IMR-90 (cell line): ENCODE measurements around the gene NEMF. TPM values are rescaled to one million over a fixed set of nuclear protein-coding genes. Genes with fewer than 3 reads are reported as not detected.

Source experiments
- ATAC-seq: fragments of 200-7000 bp; cut with Tn5 transposase; 2 replicates; pipeline ENCODE4 v1.9.1; 2020; ENCODE audit warnings: low read depth, mild to moderate bottlenecking, moderate library complexity
- BruUV-seq: library from RNA; stranded (reverse); fragments of 400-500 nt; replicated peaks from 2 replicates; lab custom pipeline; 2021; lab: Mats Ljungman, UMichigan
- CTCF ChIA-PET: fragments of 300-600 bp; formaldehyde crosslinking; extraction: SDS; loops from one replicate; lab custom pipeline; 2021; ENCODE audit warnings: antibody characterized with exemption; lab: Yijun Ruan, JAX
- POLR2A ChIA-PET: fragments of 300-600 bp; sonication (Branson Sonifier 250); formaldehyde crosslinking; loops from one replicate; lab custom pipeline; 2022; ENCODE audit warnings: antibody characterized with exemption; ENCODE audit not compliant: unreplicated experiment; lab: Charles Lee
- DNase-seq: peaks from one replicate; pipeline ENCODE4 v3.0.0; 2013
- H2AFZ ChIP-seq: replicated peaks from 2 replicates; pipeline ENCODE3; 2013; ENCODE audit warnings: low read length, mild to moderate bottlenecking; ENCODE audit not compliant: poor library complexity
- H2AK5ac ChIP-seq: 2 replicates; pipeline ENCODE4 v1.6.1; 2013; ENCODE audit warnings: low read depth, low read length, inconsistent platforms
- H2AK9ac ChIP-seq: replicated peaks from 2 replicates; pipeline ENCODE3; 2013; ENCODE audit warnings: mild to moderate bottlenecking, low read depth, low read length, moderate library complexity; ENCODE audit not compliant: poor library complexity
- H2BK120ac ChIP-seq: 2 replicates; pipeline ENCODE4 v1.6.1; 2013; ENCODE audit warnings: low read depth, low read length, inconsistent platforms
- H2BK15ac ChIP-seq: 3 replicates; pipeline ENCODE4 v1.6.1; 2013; ENCODE audit warnings: low read depth, low read length, inconsistent platforms
- H2BK20ac ChIP-seq: 2 replicates; pipeline ENCODE4 v1.6.1; 2013; ENCODE audit warnings: low read depth, mild to moderate bottlenecking, inconsistent platforms, low read length, moderate library complexity
- H2BK5ac ChIP-seq: 2 replicates; pipeline ENCODE4 v1.6.1; 2013; ENCODE audit warnings: mild to moderate bottlenecking, low read depth, low read length, inconsistent platforms; ENCODE audit not compliant: poor library complexity, severe bottlenecking
- H3K14ac ChIP-seq: replicated peaks from 2 replicates; pipeline ENCODE4 v1.6.1; 2013; ENCODE audit warnings: low read depth, low read length, inconsistent platforms
- H3K18ac ChIP-seq: 2 replicates; pipeline ENCODE4 v1.6.1; 2013; ENCODE audit warnings: low read depth, low read length, control low read depth
- H3K23ac ChIP-seq: 2 replicates; pipeline ENCODE4 v1.6.1; 2013; ENCODE audit warnings: low read depth, low read length, inconsistent platforms
- H3K27ac ChIP-seq: 2 replicates; pipeline ENCODE4 v1.5.1; 2013; ENCODE audit warnings: mild to moderate bottlenecking, control low read depth, low read length; ENCODE audit not compliant: insufficient read depth
- H3K27me3 ChIP-seq: 2 replicates; pipeline ENCODE4 v1.6.1; 2013; ENCODE audit warnings: low read length; ENCODE audit not compliant: control insufficient read depth, insufficient read depth
- H3K36me3 ChIP-seq: 2 replicates; pipeline ENCODE4 v1.6.1; 2013; ENCODE audit warnings: low read length, mixed read lengths; ENCODE audit not compliant: control insufficient read depth, insufficient read depth
- H3K4ac ChIP-seq: 2 replicates; pipeline ENCODE4 v1.6.1; 2013; ENCODE audit warnings: low read depth, low read length, inconsistent platforms
- H3K4me1 ChIP-seq: 2 replicates; pipeline ENCODE4 v1.6.1; 2013; ENCODE audit warnings: low read length, mixed read lengths; ENCODE audit not compliant: control insufficient read depth, insufficient read depth
- H3K4me2 ChIP-seq: 2 replicates; pipeline ENCODE4 v1.6.1; 2013; ENCODE audit warnings: low read depth, mild to moderate bottlenecking, control low read depth, low read length, moderate library complexity
- H3K4me3 ChIP-seq: 2 replicates; pipeline ENCODE4 v1.5.1; 2013; ENCODE audit warnings: low read depth, mild to moderate bottlenecking, control low read depth, low read length, moderate library complexity; ENCODE audit not compliant: insufficient read depth
- H3K56ac ChIP-seq: 2 replicates; pipeline ENCODE4 v1.6.1; 2013; ENCODE audit warnings: low read length, inconsistent platforms; ENCODE audit not compliant: insufficient read depth; ENCODE audit errors: extremely low read depth
- H3K79me1 ChIP-seq, 2 experiments: 2 replicates each; pipeline ENCODE4 v1.6.1; 2013; ENCODE audit warnings: low read length in 2 of 2, inconsistent platforms in 1 of 2, low read depth in 1 of 2
- H3K9ac ChIP-seq: 2 replicates; pipeline ENCODE4 v1.6.1; 2013; ENCODE audit warnings: low read depth, low read length, control low read depth
- H3K9me1 ChIP-seq: 2 replicates; pipeline ENCODE4 v1.6.1; 2013; ENCODE audit warnings: low read length, inconsistent platforms; ENCODE audit not compliant: insufficient read depth
- H3K9me3 ChIP-seq: 2 replicates; pipeline ENCODE4 v1.6.1; 2013; ENCODE audit warnings: low read length; ENCODE audit not compliant: control insufficient read depth, insufficient read depth
- H4K20me1 ChIP-seq: 2 replicates; pipeline ENCODE4 v1.6.1; 2013; ENCODE audit warnings: low read length, inconsistent platforms; ENCODE audit not compliant: insufficient read depth
- H4K5ac ChIP-seq: 2 replicates; pipeline ENCODE4 v1.6.1; 2013; ENCODE audit warnings: mild to moderate bottlenecking, low read depth, low read length, control low read depth
- H4K8ac ChIP-seq, 2 experiments: 2 replicates each; pipeline ENCODE4 v1.6.1; 2013; ENCODE audit warnings: low read depth in 2 of 2, low read length in 2 of 2, control low read depth in 1 of 2, inconsistent platforms in 1 of 2
- H4K91ac ChIP-seq: 2 replicates; pipeline ENCODE4 v1.6.1; 2013; ENCODE audit warnings: low read depth, low read length, inconsistent platforms; ENCODE audit not compliant: insufficient read depth
- BHLHE40 ChIP-seq: fragments of 150-350 bp; IDR thresholded peaks from 2 replicates; pipeline ENCODE4 v1.6.1; 2016; ENCODE audit warnings: mild to moderate bottlenecking, low read depth, low read length
- FOS ChIP-seq: fragments of 150-350 bp; IDR thresholded peaks from 2 replicates; pipeline ENCODE4 v1.6.1; 2016; ENCODE audit warnings: low read depth, low read length
- MAFK ChIP-seq: IDR thresholded peaks from 2 replicates; pipeline ENCODE4 v1.6.1; 2012; ENCODE audit warnings: low read depth, low read length, improper control_type of control experiment
- MXI1 ChIP-seq: IDR thresholded peaks from 2 replicates; pipeline ENCODE4 v1.6.1; 2012; ENCODE audit warnings: low read depth, mild to moderate bottlenecking, low read length, moderate library complexity, borderline replicate concordance
- POLR2A ChIP-seq: IDR thresholded peaks from 2 replicates; pipeline ENCODE4 v1.6.1; 2012; ENCODE audit warnings: mild to moderate bottlenecking, low read depth, low read length
- RAD21 ChIP-seq: IDR thresholded peaks from 2 replicates; pipeline ENCODE4 v1.6.1; 2012; ENCODE audit warnings: low read length, improper control_type of control experiment
- RFX5 ChIP-seq: IDR thresholded peaks from 2 replicates; pipeline ENCODE4 v1.8.0; 2012; ENCODE audit warnings: low read depth, mild to moderate bottlenecking, low read length, moderate library complexity
- SMC3 ChIP-seq: fragments of 150-350 bp; IDR thresholded peaks from 2 replicates; pipeline ENCODE4 v1.6.1; 2016; ENCODE audit warnings: low read depth, mild to moderate bottlenecking, antibody characterized with exemption, low read length, moderate library complexity
- WGBS, 2 experiments: methylation state at CpG; one replicate each; pipeline versions ENCODE4 v1.1.5 to v1.1.7; 2013; ENCODE audit warnings: missing lambda C conversion rate in 2 of 2; ENCODE audit not compliant: insufficient read length in 1 of 2; ENCODE audit errors: extremely low coverage in 2 of 2; 5-methylcytosine and 5-hydroxymethylcytosine counted together
- dilution Hi-C: fragments of 300-500 bp; cut with HindIII; formaldehyde crosslinking; loops from one replicate; pipeline ENCODE4 v1.14.3; 2018; ENCODE audit warnings: low sequenced_read_pairs; ENCODE audit not compliant: unreplicated experiment
- in situ Hi-C: fragments of 300-500 bp; cut with MboI; formaldehyde crosslinking; loops from 3 replicates; pipeline ENCODE4 v1.14.3; 2019; ENCODE audit warnings: low sequenced_read_pairs, inconsistent platforms, mixed read lengths
- intact Hi-C: fragments of 100-400 bp; cut with micrococcal nuclease; formaldehyde crosslinking; loops from 2 replicates; pipeline ENCODE4 v1.10.0; 2022
- polyA plus RNA-seq, 3 experiments: library from polyadenylated mRNA; depleted of rRNA; stranded (reverse); fragments of >200 nt; gene quantifications; 2 replicates each; pipeline ENCODE4 v1.2.3, GENCODE V29; 2012; ENCODE audit warnings: low replicate concordance in 1 of 3
- total RNA-seq: library from RNA; depleted of rRNA; stranded (reverse); fragments of >200 nt; gene quantifications from 2 replicates; pipeline ENCODE4 v1.2.3, GENCODE V29; 2012
- TF ChIP-seq, protein P1 (sequence below): fragments of 150-350 bp; IDR thresholded peaks from 2 replicates; pipeline ENCODE4 v1.6.1; 2017; ENCODE audit warnings: mild to moderate bottlenecking, antibody characterized with exemption, low read length, low read depth
- TF ChIP-seq, protein P2 (sequence below): fragments of 150-350 bp; IDR thresholded peaks from 2 replicates; pipeline ENCODE4 v1.6.1; 2016; ENCODE audit warnings: low read depth, mild to moderate bottlenecking, low read length, moderate library complexity, borderline replicate concordance

The NEMF gene
- total and polyA plus RNA-seq, 2 of the 4 experiments (the other 2 are of a cell fraction): 19.5 to 30.5 TPM

DNA sequence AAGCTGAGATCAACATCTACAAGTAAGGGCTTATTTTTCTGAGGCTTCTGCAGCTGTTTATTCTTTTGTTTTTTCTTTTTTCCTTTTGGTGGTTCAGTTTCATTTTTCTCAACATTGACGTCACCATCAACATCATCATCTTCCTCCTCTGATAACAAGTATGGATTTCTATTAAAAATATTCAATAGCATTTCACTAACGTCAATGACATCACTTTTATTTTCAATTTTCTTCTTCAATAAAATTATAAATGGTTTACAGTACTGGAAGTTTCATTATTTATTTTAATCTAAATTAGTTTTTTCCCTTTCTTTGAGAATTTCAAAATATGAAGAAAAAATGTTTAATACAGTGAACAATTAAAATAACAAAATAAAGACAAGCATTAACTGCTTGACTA, 23.9 kb downstream of the NEMF start:
- Histone ChIP-seq H2AK9ac (no peak overlapping the region), H3K9me1 (no peaks in the 10 kb centered on the region), H3K4me2 (no peak overlapping the region), H2BK15ac (no peak overlapping the region), H2AFZ (no peak overlapping the region), H3K23ac (no peak overlapping the region), H3K18ac (no peak overlapping the region), H4K91ac (no peak overlapping the region), H2BK20ac (no peak overlapping the region), H3K56ac (no peak overlapping the region), H3K4me1 (no peaks in the 10 kb centered on the region), H3K36me3 (peaks cover 54% of the 10 kb centered on the region), H4K20me1 (no peaks in the 10 kb centered on the region), H2BK5ac (no peak overlapping the region), H2AK5ac (no peak overlapping the region), H2BK120ac (no peak overlapping the region), H3K79me1 (peaks cover 0 to 11% of the 10 kb centered on the region in 2 experiments; a peak in 2 of 4 replicates), H4K8ac (no peak overlapping the region), H3K14ac (no peak overlapping the region), H3K27ac (no peak overlapping the region), H3K4me3 (no peak overlapping the region), H3K4ac (no peak overlapping the region), H3K9me3 (no peaks in the 10 kb centered on the region), H4K5ac (no peak overlapping the region), H3K9ac (no peak overlapping the region), H3K27me3 (no peaks in the 10 kb centered on the region)
- DNase-seq (no peak), ATAC-seq (no peak)
- ChIA-PET CTCF (interaction anchor here (1.1 kb wide), 1 partner anchor 23 kb away, joined by 5 read pairs; no protein-coding TSS in a partner anchor), POLR2A (no interaction called here)
- TF ChIP-seq, protein P1, sequence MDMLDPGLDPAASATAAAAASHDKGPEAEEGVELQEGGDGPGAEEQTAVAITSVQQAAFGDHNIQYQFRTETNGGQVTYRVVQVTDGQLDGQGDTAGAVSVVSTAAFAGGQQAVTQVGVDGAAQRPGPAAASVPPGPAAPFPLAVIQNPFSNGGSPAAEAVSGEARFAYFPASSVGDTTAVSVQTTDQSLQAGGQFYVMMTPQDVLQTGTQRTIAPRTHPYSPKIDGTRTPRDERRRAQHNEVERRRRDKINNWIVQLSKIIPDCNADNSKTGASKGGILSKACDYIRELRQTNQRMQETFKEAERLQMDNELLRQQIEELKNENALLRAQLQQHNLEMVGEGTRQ: no peak
- TF ChIP-seq, protein P2, sequence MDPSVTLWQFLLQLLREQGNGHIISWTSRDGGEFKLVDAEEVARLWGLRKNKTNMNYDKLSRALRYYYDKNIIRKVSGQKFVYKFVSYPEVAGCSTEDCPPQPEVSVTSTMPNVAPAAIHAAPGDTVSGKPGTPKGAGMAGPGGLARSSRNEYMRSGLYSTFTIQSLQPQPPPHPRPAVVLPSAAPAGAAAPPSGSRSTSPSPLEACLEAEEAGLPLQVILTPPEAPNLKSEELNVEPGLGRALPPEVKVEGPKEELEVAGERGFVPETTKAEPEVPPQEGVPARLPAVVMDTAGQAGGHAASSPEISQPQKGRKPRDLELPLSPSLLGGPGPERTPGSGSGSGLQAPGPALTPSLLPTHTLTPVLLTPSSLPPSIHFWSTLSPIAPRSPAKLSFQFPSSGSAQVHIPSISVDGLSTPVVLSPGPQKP: no peak
- TF ChIP-seq RAD21: no peak
- no peak for TF ChIP-seq SMC3
- TF ChIP-seq RFX5: no peak
- no peak for TF ChIP-seq POLR2A
- no peak for TF ChIP-seq BHLHE40
- no peak for TF ChIP-seq MXI1
- TF ChIP-seq FOS: no peak
- TF ChIP-seq MAFK: no peak
- intact Hi-C loops (no loop called here), dilution Hi-C loops (no loop called here), in situ Hi-C loops (no loop called here)
- no CpG with 5 or more reads among the region's 2 CpGs for whole genome bisulfite sequencing, 2 experiments
- BruUV-seq: no TSS peak
